GM12892 (cell line): Measurements from ENCODE around the gene OR9Q1.

Experiments
- POLR2A ChIP-seq: IDR thresholded peaks from 2 replicates; pipeline ENCODE4 v1.6.1; 2011; ENCODE audit warnings: low read depth, low read length, control low read depth
- POLR2AphosphoS5 ChIP-seq: IDR thresholded peaks from 2 replicates; pipeline ENCODE4 v1.6.1; 2011; ENCODE audit warnings: low read depth, low read length, control low read depth

DNA sequence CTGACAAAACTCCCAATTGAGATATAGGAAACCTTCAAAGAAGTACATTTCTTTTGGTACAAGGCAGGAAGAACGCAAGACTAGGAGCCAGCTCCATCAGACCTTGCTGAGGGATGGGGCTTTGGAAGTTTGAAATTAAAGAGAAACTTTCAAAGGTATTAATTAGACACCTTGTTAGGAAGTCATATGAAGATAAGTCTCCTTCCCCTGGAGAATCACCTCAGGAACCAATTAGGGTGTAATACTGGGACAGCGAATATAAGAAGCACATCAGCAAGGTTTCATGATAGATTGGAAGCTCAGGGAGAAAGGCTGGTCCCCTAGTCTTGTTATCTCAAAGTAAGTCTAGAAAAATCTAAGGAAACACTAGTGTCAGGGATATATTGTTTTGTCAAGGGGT is 165.1 kb downstream of the OR9Q1 start, which contains the start of gene OR9Q2:
- TF ChIP-seq POLR2A: no peak
- TF ChIP-seq POLR2AphosphoS5: no peak
